ENCODE data around the gene NACC2.
A peak's percentile ranks its signal among the peaks of the same experiment; 100 is the strongest.

Gene NACC2

GRCh38 chr9:135992486-135993408, 102.3 kb downstream of the NACC2 start:
- DNase-seq = peak; percentile 64
- Mint-ChIP-seq H3K27me3 (peaks cover 39% of the 10 kb centered on the region), H3K4me1 (peaks cover 28% of the 10 kb centered on the region), H3K9me3 (no peaks in the 10 kb centered on the region), H3K36me3 (no peaks in the 10 kb centered on the region), H3K27ac (peak overlapping the region; percentile 52), H3K4me3 (no peak overlapping the region)
- CTCF ChIA-PET = no interaction called here

GRCh38 chr9:135991771-135992170, 103.3 kb downstream of the NACC2 start:
- H3K27ac Mint-ChIP-seq = no peak overlapping the region
- no peak overlapping the region for H3K4me3 Mint-ChIP-seq

GRCh38 chr9:135990468-135991429, 104.3 kb downstream of the NACC2 start:
- Mint-ChIP-seq H3K27me3 (peaks cover 41% of the 10 kb centered on the region), H3K9me3 (no peaks in the 10 kb centered on the region), H3K4me1 (peaks cover 28% of the 10 kb centered on the region), H3K27ac (no peak overlapping the region), H3K4me3 (no peak overlapping the region), H3K36me3 (no peaks in the 10 kb centered on the region)
- CTCF ChIA-PET = no interaction called here
- peak; percentile 63 for DNase-seq

More at GRCh38 chr9:135991771-135992170, 103.3 kb downstream of the NACC2 start:
- CTCF ChIA-PET = no interaction called here
- peaks cover 28% of the 10 kb centered on the region for H3K4me1 Mint-ChIP-seq
- no peaks in the 10 kb centered on the region for H3K36me3 Mint-ChIP-seq
- H3K27me3 Mint-ChIP-seq = peaks cover 39% of the 10 kb centered on the region
- no peak for DNase-seq
- H3K9me3 Mint-ChIP-seq = no peaks in the 10 kb centered on the region

- no peaks in the 10 kb centered on the region for H3K9me3 Mint-ChIP-seq
- CTCF ChIA-PET = interaction anchor here (0.8 kb wide), 1 partner anchor 22 kb away, joined by 5 read pairs; no protein-coding TSS in a partner anchor
- H3K27me3 Mint-ChIP-seq = peaks cover 46% of the 10 kb centered on the region
- peak; percentile 49 for DNase-seq
- H3K27ac Mint-ChIP-seq = no peak overlapping the region
- H3K4me3 Mint-ChIP-seq = no peak overlapping the region
- no peaks in the 10 kb centered on the region for H3K36me3 Mint-ChIP-seq
- peaks cover 28% of the 10 kb centered on the region for H3K4me1 Mint-ChIP-seq
Measured at GRCh38 chr9:135989722-135990467, 105.2 kb downstream of the NACC2 start.

- CTCF ChIA-PET = interaction anchor here (0.8 kb wide), 1 partner anchor 21 kb away, joined by 5 read pairs; no protein-coding TSS in a partner anchor
- Mint-ChIP-seq H3K36me3 (no peaks in the 10 kb centered on the region), H3K4me3 (no peak overlapping the region), H3K9me3 (no peaks in the 10 kb centered on the region), H3K27ac (no peak overlapping the region), H3K27me3 (peaks cover 48% of the 10 kb centered on the region), H3K4me1 (peaks cover 25% of the 10 kb centered on the region)
- no peak for DNase-seq
Measured at GRCh38 chr9:135989157-135989556, 105.9 kb downstream of the NACC2 start.

GRCh38 chr9:135988493-135988892, 106.6 kb downstream of the NACC2 start:
- H3K27me3 Mint-ChIP-seq = peaks cover 45% of the 10 kb centered on the region
- CTCF ChIA-PET = interaction anchor here (1.6 kb wide), 1 partner anchor 21 kb away, joined by 4 read pairs; no protein-coding TSS in a partner anchor
- no peak for DNase-seq
- H3K9me3 Mint-ChIP-seq = no peaks in the 10 kb centered on the region
- peaks cover 25% of the 10 kb centered on the region for H3K4me1 Mint-ChIP-seq
- no peaks in the 10 kb centered on the region for H3K36me3 Mint-ChIP-seq
- no peak overlapping the region for H3K27ac Mint-ChIP-seq
- H3K4me3 Mint-ChIP-seq = no peak overlapping the region

GRCh38 chr9:135987838-135988404, 107.2 kb downstream of the NACC2 start:
- DNase-seq = no peak
- peaks cover 25% of the 10 kb centered on the region for H3K4me1 Mint-ChIP-seq
- no peaks in the 10 kb centered on the region for H3K9me3 Mint-ChIP-seq
- H3K27me3 Mint-ChIP-seq = peaks cover 45% of the 10 kb centered on the region
- CTCF ChIA-PET = interaction anchor here (1.6 kb wide), 1 partner anchor 20 kb away, joined by 4 read pairs; no protein-coding TSS in a partner anchor
- no peaks in the 10 kb centered on the region for H3K36me3 Mint-ChIP-seq
- H3K27ac Mint-ChIP-seq = no peak overlapping the region
- no peak overlapping the region for H3K4me3 Mint-ChIP-seq

- Mint-ChIP-seq H3K9me3 (no peaks in the 10 kb centered on the region), H3K36me3 (no peaks in the 10 kb centered on the region), H3K27me3 (peaks cover 50% of the 10 kb centered on the region), H3K4me1 (peaks cover 14% of the 10 kb centered on the region), H3K27ac (no peak overlapping the region), H3K4me3 (no peak overlapping the region)
- DNase-seq = no peak
- CTCF ChIA-PET = no interaction called here
Measured at GRCh38 chr9:135986605-135987004, 108.5 kb downstream of the NACC2 start.

GRCh38 chr9:135985889-135986288, 109.2 kb downstream of the NACC2 start:
- Mint-ChIP-seq H3K27me3 (peaks cover 45% of the 10 kb centered on the region), H3K36me3 (no peaks in the 10 kb centered on the region), H3K4me3 (no peak overlapping the region), H3K27ac (no peak overlapping the region), H3K4me1 (peaks cover 10% of the 10 kb centered on the region), H3K9me3 (no peaks in the 10 kb centered on the region)
- CTCF ChIA-PET = no interaction called here
- no peak for DNase-seq

GRCh38 chr9:135985459-135985774, 109.7 kb downstream of the NACC2 start:
- Mint-ChIP-seq H3K36me3 (no peaks in the 10 kb centered on the region), H3K9me3 (no peaks in the 10 kb centered on the region), H3K4me3 (no peak overlapping the region), H3K27me3 (peaks cover 40% of the 10 kb centered on the region), H3K27ac (no peak overlapping the region), H3K4me1 (peaks cover 8% of the 10 kb centered on the region)
- no peak for DNase-seq
- CTCF ChIA-PET = no interaction called here

GRCh38 chr9:135984072-135984710, 110.9 kb downstream of the NACC2 start:
- Mint-ChIP-seq H3K4me1 (peaks cover 10% of the 10 kb centered on the region), H3K4me3 (no peak overlapping the region), H3K27ac (no peak overlapping the region), H3K36me3 (no peaks in the 10 kb centered on the region), H3K27me3 (peaks cover 28% of the 10 kb centered on the region), H3K9me3 (no peaks in the 10 kb centered on the region)
- DNase-seq = no peak
- CTCF ChIA-PET = interaction anchor here (0.6 kb wide), 1 partner anchor 69 kb away, joined by 3 read pairs; no protein-coding TSS in a partner anchor

- no peak overlapping the region for H3K27ac Mint-ChIP-seq
- H3K36me3 Mint-ChIP-seq = no peaks in the 10 kb centered on the region
- H3K4me1 Mint-ChIP-seq = peaks cover 17% of the 10 kb centered on the region
- H3K27me3 Mint-ChIP-seq = peaks cover 30% of the 10 kb centered on the region
- H3K4me3 Mint-ChIP-seq = no peak overlapping the region
- no peaks in the 10 kb centered on the region for H3K9me3 Mint-ChIP-seq
- CTCF ChIA-PET = interaction anchor here (0.6 to 1.0 kb wide), 2 partner anchors 16 to 68 kb away, joined by 3 read pairs; no protein-coding TSS in a partner anchor
- DNase-seq = no peak
Measured at GRCh38 chr9:135983208-135984071, 111.6 kb downstream of the NACC2 start.
